SU-DHL-6 (cell line): ENCODE measurements around the gene PAX4.

Experiments used
- H2AFZ ChIP-seq: fragments of 200-600 bp; sonication (generic); 2 replicates; pipeline ENCODE4 v1.6.1; 2014; ENCODE audit warnings: low read depth, mild to moderate bottlenecking, moderate library complexity, mixed read lengths, antibody characterized with exemption, low read length; ENCODE audit not compliant: severe bottlenecking
- H3F3A ChIP-seq: fragments of 200-600 bp; shearing (Covaris generic); 2 replicates; pipeline ENCODE4 v1.6.0; 2016; ENCODE audit warnings: antibody characterized with exemption, mild to moderate bottlenecking; ENCODE audit not compliant: insufficient read depth
- H3K27ac ChIP-seq: fragments of 200-600 bp; sonication (generic); 2 replicates; pipeline ENCODE4 v1.5.1; 2016; ENCODE audit warnings: low read depth, mild to moderate bottlenecking, low read length, moderate library complexity, mixed read lengths
- H3K27me3 ChIP-seq: fragments of 200-600 bp; sonication (generic), shearing (Covaris generic); 2 replicates; pipeline ENCODE4 v1.6.0; 2014; ENCODE audit warnings: mild to moderate bottlenecking, low read length
- H3K36me3 ChIP-seq: fragments of 200-600 bp; sonication (generic); 2 replicates; pipeline ENCODE4 v1.6.1; 2014; ENCODE audit warnings: mild to moderate bottlenecking, low read length, mixed read lengths
- H3K4me2 ChIP-seq: fragments of 300-600, 200-600 bp; shearing (Covaris generic), sonication (generic); 2 replicates; pipeline ENCODE4 v1.6.0; 2014; ENCODE audit warnings: low read length, low read depth, mild to moderate bottlenecking; ENCODE audit not compliant: poor library complexity, severe bottlenecking
- H3K4me3 ChIP-seq: fragments of 200-600 bp; sonication (generic); 2 replicates; pipeline ENCODE4 v1.5.1; 2014; ENCODE audit warnings: antibody characterized with exemption, low read length, mild to moderate bottlenecking, mixed read lengths; ENCODE audit not compliant: insufficient read depth, poor library complexity, severe bottlenecking
- H3K79me2 ChIP-seq: fragments of 200-600 bp; sonication (generic); 2 replicates; pipeline ENCODE4 v1.6.1; 2014; ENCODE audit warnings: mild to moderate bottlenecking, low read length, moderate library complexity; ENCODE audit not compliant: insufficient read depth
- H3K9ac ChIP-seq: fragments of 200-600 bp; sonication (generic); 2 replicates; pipeline ENCODE4 v1.7.0; 2014; ENCODE audit warnings: mild to moderate bottlenecking, low read length
- H3K9me2 ChIP-seq: fragments of 200-600 bp; sonication (generic); replicated peaks from 2 replicates; pipeline ENCODE4 v1.6.1; 2014; ENCODE audit warnings: low read length; ENCODE audit not compliant: insufficient read depth
- H3K9me3 ChIP-seq: fragments of 200-600 bp; sonication (generic); 2 replicates; pipeline ENCODE4 v1.6.1; 2014; ENCODE audit warnings: low read length, mixed read lengths; ENCODE audit not compliant: insufficient read depth
- H4K20me1 ChIP-seq: fragments of 200-600 bp; sonication (generic); 2 replicates; pipeline ENCODE4 v1.6.1; 2014; ENCODE audit warnings: low read depth, mild to moderate bottlenecking, antibody characterized with exemption, low read length, moderate library complexity, mixed read lengths
- EZH2phosphoT487 ChIP-seq: fragments of 200-600 bp; sonication (generic), shearing (Covaris generic); conservative IDR thresholded peaks from 2 replicates; pipeline ENCODE4 v1.6.1; 2018; ENCODE audit warnings: mild to moderate bottlenecking, antibody characterized with exemption, low read length, moderate library complexity, mixed read lengths
- TF ChIP-seq, protein P1 (sequence below): fragments of 200-600 bp; sonication (generic); IDR thresholded peaks from one replicate; pipeline ENCODE4 v1.5.1; 2017; ENCODE audit warnings: antibody characterized with exemption, mild to moderate bottlenecking, low read length, moderate library complexity; ENCODE audit not compliant: insufficient read depth, poor library complexity, severe bottlenecking

The PAX4 gene

DNA sequence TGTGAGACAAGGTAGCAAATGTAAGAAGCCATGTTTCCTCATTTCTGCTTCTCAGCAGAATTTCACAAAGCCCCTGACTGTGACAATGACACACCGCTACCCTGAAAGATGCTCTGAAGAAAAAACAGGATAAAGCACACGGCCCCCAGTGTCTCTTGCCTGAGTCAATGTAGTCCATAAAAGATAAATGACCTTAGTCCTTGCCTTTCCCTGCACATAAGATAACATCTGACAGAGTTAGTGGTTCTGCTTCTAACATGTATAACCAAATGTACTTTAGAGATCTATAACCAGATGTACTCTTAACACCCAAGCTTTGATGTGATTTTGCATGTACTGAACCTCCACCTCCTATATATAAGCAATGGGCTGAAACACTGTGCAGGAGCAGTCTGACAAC lies 31.0 kb upstream of the PAX4 start:
- no peak overlapping the region for H3K4me2 ChIP-seq
- H3K4me3 ChIP-seq = no peak overlapping the region
- peaks cover 20% of the 10 kb centered on the region for H3K79me2 ChIP-seq
- no peaks in the 10 kb centered on the region for H3K27me3 ChIP-seq
- H2AFZ ChIP-seq = no peak overlapping the region
- no peaks in the 10 kb centered on the region for H3K36me3 ChIP-seq
- H3K27ac ChIP-seq = no peak overlapping the region
- H3K9me2 ChIP-seq = no peaks in the 10 kb centered on the region
- TF ChIP-seq, protein P1, sequence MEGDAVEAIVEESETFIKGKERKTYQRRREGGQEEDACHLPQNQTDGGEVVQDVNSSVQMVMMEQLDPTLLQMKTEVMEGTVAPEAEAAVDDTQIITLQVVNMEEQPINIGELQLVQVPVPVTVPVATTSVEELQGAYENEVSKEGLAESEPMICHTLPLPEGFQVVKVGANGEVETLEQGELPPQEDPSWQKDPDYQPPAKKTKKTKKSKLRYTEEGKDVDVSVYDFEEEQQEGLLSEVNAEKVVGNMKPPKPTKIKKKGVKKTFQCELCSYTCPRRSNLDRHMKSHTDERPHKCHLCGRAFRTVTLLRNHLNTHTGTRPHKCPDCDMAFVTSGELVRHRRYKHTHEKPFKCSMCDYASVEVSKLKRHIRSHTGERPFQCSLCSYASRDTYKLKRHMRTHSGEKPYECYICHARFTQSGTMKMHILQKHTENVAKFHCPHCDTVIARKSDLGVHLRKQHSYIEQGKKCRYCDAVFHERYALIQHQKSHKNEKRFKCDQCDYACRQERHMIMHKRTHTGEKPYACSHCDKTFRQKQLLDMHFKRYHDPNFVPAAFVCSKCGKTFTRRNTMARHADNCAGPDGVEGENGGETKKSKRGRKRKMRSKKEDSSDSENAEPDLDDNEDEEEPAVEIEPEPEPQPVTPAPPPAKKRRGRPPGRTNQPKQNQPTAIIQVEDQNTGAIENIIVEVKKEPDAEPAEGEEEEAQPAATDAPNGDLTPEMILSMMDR = no peak
- no peak for TF ChIP-seq EZH2phosphoT487
- H4K20me1 ChIP-seq = peaks cover 8% of the 10 kb centered on the region; the same call in 1 of the 2 replicates
- no peaks in the 10 kb centered on the region; the same call in 1 of the 2 replicates for H3F3A ChIP-seq
- H3K9ac ChIP-seq = no peak overlapping the region
- no peaks in the 10 kb centered on the region for H3K9me3 ChIP-seq

DNA sequence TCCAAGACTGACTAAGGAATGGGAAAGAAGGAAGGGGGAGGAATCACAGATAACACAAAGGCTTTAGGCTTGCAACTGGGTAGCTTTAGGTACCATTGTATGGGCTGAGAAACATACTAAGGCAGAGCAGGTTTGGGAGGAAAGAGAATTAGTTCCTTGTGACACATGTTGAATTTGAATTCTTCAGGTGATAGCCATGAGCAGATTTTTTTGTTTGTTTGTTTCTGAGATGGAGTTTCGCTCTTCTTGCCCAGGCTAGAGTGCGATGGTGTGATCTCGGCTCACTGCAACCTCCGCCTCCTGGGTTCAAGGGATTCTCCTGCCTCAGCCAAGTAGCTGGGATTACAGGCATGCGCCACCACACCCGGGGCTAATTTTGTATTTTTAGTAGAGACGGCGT lies 29.7 kb upstream of the PAX4 start:
- no peaks in the 10 kb centered on the region for H3K9me2 ChIP-seq
- peaks cover 6% of the 10 kb centered on the region for H3K79me2 ChIP-seq
- no peaks in the 10 kb centered on the region for H3K9me3 ChIP-seq
- H2AFZ ChIP-seq = no peak overlapping the region
- H4K20me1 ChIP-seq = no peaks in the 10 kb centered on the region
- no peak overlapping the region for H3K4me3 ChIP-seq
- H3K4me2 ChIP-seq = no peak overlapping the region
- H3K27me3 ChIP-seq = no peaks in the 10 kb centered on the region
- no peaks in the 10 kb centered on the region; the same call in 1 of the 2 replicates for H3F3A ChIP-seq
- H3K27ac ChIP-seq = no peak overlapping the region
- no peak overlapping the region for H3K9ac ChIP-seq
- H3K36me3 ChIP-seq = no peaks in the 10 kb centered on the region
- no peak for TF ChIP-seq EZH2phosphoT487
- TF ChIP-seq, protein P1 = no peak

DNA sequence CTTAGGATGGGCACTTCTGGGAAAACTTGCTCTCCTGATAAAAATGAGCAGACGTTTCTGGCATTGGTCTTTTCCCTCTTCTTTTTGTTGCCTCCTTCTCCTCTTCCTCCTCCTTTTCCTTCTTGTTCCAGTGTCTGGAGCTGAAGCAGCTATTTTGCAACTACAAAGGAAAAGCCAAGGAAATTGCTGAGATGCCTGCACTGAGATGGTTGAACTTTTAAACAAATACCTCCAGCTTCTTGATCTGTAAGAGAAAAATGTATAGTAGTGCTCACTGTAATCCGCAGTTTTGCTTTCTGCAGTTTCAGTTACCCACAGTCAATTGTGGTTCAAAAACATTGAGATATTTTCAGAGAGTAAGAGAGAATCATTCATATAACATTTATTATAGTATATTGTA lies 26.5 kb upstream of the PAX4 start:
- Histone ChIP-seq H2AFZ (no peak overlapping the region), H3K27me3 (no peaks in the 10 kb centered on the region), H3K36me3 (no peaks in the 10 kb centered on the region), H3K4me3 (no peak overlapping the region), H3F3A (no peaks in the 10 kb centered on the region; the same call in 1 of the 2 replicates), H3K9me3 (no peaks in the 10 kb centered on the region), H3K9me2 (no peaks in the 10 kb centered on the region), H3K4me2 (no peak overlapping the region), H4K20me1 (no peaks in the 10 kb centered on the region), H3K79me2 (no peaks in the 10 kb centered on the region), H3K9ac (no peak overlapping the region), H3K27ac (no peak overlapping the region)
- TF ChIP-seq, protein P1 = no peak
- no peak for TF ChIP-seq EZH2phosphoT487

DNA sequence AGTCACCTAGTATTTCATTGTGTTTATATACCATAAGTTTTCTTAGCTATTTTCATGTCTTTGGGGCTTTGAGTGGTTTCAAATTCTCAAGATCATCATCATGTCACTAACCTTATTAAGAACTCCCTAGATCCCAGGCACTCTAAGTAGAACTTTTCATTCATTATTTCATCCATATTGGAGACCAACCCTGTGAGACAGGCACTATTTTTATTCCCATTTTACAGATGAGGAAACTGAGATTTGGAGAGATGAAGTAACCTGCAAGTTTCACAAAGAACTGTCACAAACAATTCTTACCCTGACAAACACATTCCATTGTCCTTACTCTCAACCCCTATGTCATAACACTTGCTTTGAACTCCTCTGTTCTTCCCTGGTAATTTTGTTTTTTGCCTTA lies 20.3 kb upstream of the PAX4 start:
- Histone ChIP-seq H3F3A (no peaks in the 10 kb centered on the region), H3K79me2 (no peaks in the 10 kb centered on the region), H3K4me2 (no peak overlapping the region), H2AFZ (no peak overlapping the region), H3K27me3 (no peaks in the 10 kb centered on the region), H3K9me2 (no peaks in the 10 kb centered on the region), H3K4me3 (no peak overlapping the region), H4K20me1 (no peaks in the 10 kb centered on the region), H3K27ac (no peak overlapping the region), H3K36me3 (no peaks in the 10 kb centered on the region), H3K9ac (no peak overlapping the region), H3K9me3 (no peaks in the 10 kb centered on the region)
- no peak for TF ChIP-seq EZH2phosphoT487
- TF ChIP-seq, protein P1 = no peak
